Duodenal mucosa (tissue), 2 donors: Measurements from ENCODE around the gene TBC1D8.

Source experiments
- H3K27ac ChIP-seq: one replicate; pipeline ENCODE4 v1.7.0; 2013; ENCODE audit warnings: low read depth, low read length
- H3K27me3 ChIP-seq, 2 donors: one replicate each; pipeline ENCODE4 v1.7.0; 2013; ENCODE audit warnings: low read length in 2 of 2, control low read depth in 1 of 2; ENCODE audit not compliant: insufficient read depth in 2 of 2, control insufficient read depth in 1 of 2
- H3K36me3 ChIP-seq, 2 donors: one replicate each; pipeline ENCODE4 v1.7.0; 2013; ENCODE audit warnings: low read length in 2 of 2, control low read depth in 1 of 2; ENCODE audit not compliant: insufficient read depth in 2 of 2, control insufficient read depth in 1 of 2
- H3K4me1 ChIP-seq, 2 donors: one replicate each; pipeline ENCODE4 v1.7.0; 2013; ENCODE audit warnings: low read length in 2 of 2, control low read depth in 1 of 2; ENCODE audit not compliant: insufficient read depth in 2 of 2, control insufficient read depth in 1 of 2
- H3K4me3 ChIP-seq, 2 donors: one replicate each; pipeline ENCODE4 v1.7.0; 2013; ENCODE audit warnings: low read length in 2 of 2, low read depth in 1 of 2
- H3K9ac ChIP-seq, 2 donors: one replicate each; pipeline ENCODE4 v1.7.0; 2013; ENCODE audit warnings: low read length in 2 of 2, low read depth in 1 of 2
- H3K9me3 ChIP-seq, 2 donors: one replicate each; pipeline ENCODE4 v1.7.0; 2013; ENCODE audit warnings: low read length in 2 of 2, control low read depth in 1 of 2; ENCODE audit not compliant: control insufficient read depth in 1 of 2

Gene TBC1D8

GRCh38 chr2:101037161-101037755 is 113.9 kb downstream of the TBC1D8 start:
- no peak overlapping the region for H3K27ac ChIP-seq

DNA sequence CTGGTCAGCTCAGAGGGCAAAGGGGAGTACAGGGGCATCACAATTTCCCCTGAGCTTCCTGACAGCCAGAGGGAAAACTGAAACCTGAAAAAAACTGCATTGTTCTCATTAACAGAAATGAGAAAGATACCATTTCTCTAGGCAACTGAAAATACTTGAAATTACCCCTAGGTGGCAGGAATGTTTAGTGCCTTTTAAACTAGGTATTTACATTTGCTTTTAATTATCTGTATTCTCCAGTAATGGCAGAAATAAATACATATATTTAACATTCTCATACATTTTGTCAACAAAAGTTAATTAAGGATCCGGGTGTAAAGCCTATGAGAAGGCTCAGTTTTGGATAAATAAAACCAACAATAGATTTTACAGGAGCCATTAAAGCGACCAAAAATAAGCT is 114.6 kb downstream of the TBC1D8 start:
- no peak overlapping the region for H3K9ac ChIP-seq
- H3K27ac ChIP-seq: no peak overlapping the region
- no peaks in the 10 kb centered on the region for H3K27me3 ChIP-seq
- no peaks in the 10 kb centered on the region for H3K9me3 ChIP-seq
- H3K36me3 ChIP-seq: peaks cover 7 to 33% of the 10 kb centered on the region in 2 donors
- no peaks in the 10 kb centered on the region for H3K4me1 ChIP-seq
- H3K4me3 ChIP-seq: no peak overlapping the region

More at GRCh38 chr2:101037161-101037755, 113.9 kb downstream of the TBC1D8 start:
- no peak overlapping the region for H3K4me3 ChIP-seq
- H3K9me3 ChIP-seq: no peaks in the 10 kb centered on the region
- H3K9ac ChIP-seq: no peak overlapping the region
- H3K36me3 ChIP-seq: peaks cover 7 to 35% of the 10 kb centered on the region in 2 donors
- no peaks in the 10 kb centered on the region for H3K27me3 ChIP-seq
- no peaks in the 10 kb centered on the region for H3K4me1 ChIP-seq

DNA sequence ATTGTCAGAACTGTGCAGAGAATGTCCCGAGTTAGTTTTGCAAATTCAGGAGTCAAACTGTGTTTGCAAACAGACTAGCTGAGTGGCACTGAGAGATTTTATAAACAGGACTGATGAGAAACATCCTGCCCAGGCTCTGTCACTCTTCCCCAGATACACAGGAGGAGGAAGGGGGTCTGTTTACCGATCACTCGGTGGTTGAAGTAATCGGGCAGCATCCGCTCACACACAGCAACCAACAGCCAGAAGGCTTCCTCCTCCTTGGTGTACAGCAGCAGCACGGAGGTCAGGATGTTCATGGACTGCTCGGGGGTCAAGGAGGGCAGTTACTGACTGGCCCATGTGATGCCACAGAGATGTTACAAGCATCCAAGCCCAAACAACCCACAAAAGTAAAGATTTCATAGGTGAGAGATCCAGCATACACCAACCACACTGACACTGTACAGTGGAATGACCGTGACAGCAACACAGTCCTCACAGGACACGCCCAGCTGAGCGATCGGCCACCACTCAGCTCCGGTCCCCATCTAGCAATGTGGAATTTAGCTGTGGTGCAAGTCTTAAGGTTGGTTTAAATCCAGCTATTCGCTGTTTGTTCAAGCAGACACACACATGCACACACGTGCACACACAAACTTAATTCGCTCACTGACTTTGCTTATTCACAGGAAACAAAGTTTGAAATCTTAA is 119.0 kb downstream of the TBC1D8 start:
- Histone ChIP-seq H3K9ac (no peak overlapping the region), H3K27ac (no peak overlapping the region), H3K9me3 (no peaks in the 10 kb centered on the region), H3K4me1 (no peaks in the 10 kb centered on the region), H3K27me3 (no peaks in the 10 kb centered on the region), H3K36me3 (peaks cover 10 to 22% of the 10 kb centered on the region in 2 donors), H3K4me3 (no peak overlapping the region)

DNA sequence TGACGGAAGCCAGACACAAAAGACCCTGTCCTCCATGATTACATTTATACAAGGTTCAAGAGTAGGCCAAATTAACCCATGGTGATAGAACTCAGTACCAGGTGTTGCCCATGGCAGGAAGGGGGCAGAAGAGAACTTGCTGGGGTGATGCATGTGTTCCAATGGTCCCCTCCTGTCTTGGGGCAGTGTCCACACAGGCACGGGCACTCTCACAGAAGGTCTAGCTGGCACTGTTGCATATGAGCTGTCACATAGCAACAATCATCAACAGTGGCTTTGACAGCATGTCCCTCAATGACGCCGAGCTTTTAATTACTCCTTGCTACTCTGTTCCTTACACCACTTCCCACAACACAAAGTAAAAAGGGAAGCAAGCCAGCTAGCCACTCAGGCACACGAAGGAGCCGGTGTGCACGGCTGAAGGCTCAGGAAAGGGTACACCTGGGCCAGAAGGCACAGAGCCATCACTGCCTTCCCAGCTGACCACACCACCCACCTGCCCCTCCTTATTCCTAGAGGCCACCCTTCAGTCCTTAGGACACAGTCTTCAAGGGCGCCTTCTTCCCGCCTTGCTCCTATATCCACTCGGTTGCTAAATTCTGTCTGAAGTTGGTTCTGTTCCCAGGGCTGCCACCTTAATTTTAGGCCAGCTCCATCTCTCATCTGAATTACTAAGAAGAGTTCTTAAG is 120.2 kb downstream of the TBC1D8 start:
- Histone ChIP-seq H3K4me3 (no peak overlapping the region), H3K9me3 (no peaks in the 10 kb centered on the region), H3K27me3 (no peaks in the 10 kb centered on the region), H3K36me3 (peaks cover 9 to 21% of the 10 kb centered on the region in 2 donors), H3K9ac (no peak overlapping the region), H3K27ac (no peak overlapping the region), H3K4me1 (peaks cover 3 to 6% of the 10 kb centered on the region in 2 donors)

- Histone ChIP-seq H3K27ac (no peak overlapping the region), H3K4me1 (peaks cover 5 to 6% of the 10 kb centered on the region in 2 donors), H3K27me3 (no peaks in the 10 kb centered on the region), H3K36me3 (peaks cover 3 to 8% of the 10 kb centered on the region in 2 donors), H3K4me3 (no peak overlapping the region), H3K9ac (no peak overlapping the region), H3K9me3 (no peaks in the 10 kb centered on the region)
Observed at GRCh38 chr2:101027852-101028251, 123.3 kb downstream of the TBC1D8 start.

- Histone ChIP-seq H3K4me3 (no peak overlapping the region), H3K27me3 (no peaks in the 10 kb centered on the region), H3K27ac (no peak overlapping the region), H3K4me1 (peaks cover 5 to 6% of the 10 kb centered on the region in 2 donors), H3K9ac (no peak overlapping the region), H3K36me3 (peaks cover 3 to 9% of the 10 kb centered on the region in 2 donors), H3K9me3 (no peaks in the 10 kb centered on the region)
Observed at GRCh38 chr2:101026923-101027469, 124.2 kb downstream of the TBC1D8 start.

- no peaks in the 10 kb centered on the region for H3K9me3 ChIP-seq
- H3K9ac ChIP-seq: no peak overlapping the region
- peaks cover 8 to 16% of the 10 kb centered on the region in 2 donors for H3K36me3 ChIP-seq
- no peaks in the 10 kb centered on the region for H3K27me3 ChIP-seq
- H3K4me3 ChIP-seq: no peak overlapping the region
- peaks cover 5 to 6% of the 10 kb centered on the region in 2 donors for H3K4me1 ChIP-seq
- no peak overlapping the region for H3K27ac ChIP-seq
Observed at GRCh38 chr2:101026253-101026701, 124.9 kb downstream of the TBC1D8 start.

- Histone ChIP-seq H3K4me3 (no peak overlapping the region), H3K27ac (no peak overlapping the region), H3K27me3 (no peaks in the 10 kb centered on the region), H3K4me1 (peaks cover 5 to 6% of the 10 kb centered on the region in 2 donors), H3K9ac (no peak overlapping the region), H3K36me3 (peaks cover 10 to 23% of the 10 kb centered on the region in 2 donors), H3K9me3 (no peaks in the 10 kb centered on the region)
Observed at GRCh38 chr2:101025561-101025960, 125.6 kb downstream of the TBC1D8 start.

DNA sequence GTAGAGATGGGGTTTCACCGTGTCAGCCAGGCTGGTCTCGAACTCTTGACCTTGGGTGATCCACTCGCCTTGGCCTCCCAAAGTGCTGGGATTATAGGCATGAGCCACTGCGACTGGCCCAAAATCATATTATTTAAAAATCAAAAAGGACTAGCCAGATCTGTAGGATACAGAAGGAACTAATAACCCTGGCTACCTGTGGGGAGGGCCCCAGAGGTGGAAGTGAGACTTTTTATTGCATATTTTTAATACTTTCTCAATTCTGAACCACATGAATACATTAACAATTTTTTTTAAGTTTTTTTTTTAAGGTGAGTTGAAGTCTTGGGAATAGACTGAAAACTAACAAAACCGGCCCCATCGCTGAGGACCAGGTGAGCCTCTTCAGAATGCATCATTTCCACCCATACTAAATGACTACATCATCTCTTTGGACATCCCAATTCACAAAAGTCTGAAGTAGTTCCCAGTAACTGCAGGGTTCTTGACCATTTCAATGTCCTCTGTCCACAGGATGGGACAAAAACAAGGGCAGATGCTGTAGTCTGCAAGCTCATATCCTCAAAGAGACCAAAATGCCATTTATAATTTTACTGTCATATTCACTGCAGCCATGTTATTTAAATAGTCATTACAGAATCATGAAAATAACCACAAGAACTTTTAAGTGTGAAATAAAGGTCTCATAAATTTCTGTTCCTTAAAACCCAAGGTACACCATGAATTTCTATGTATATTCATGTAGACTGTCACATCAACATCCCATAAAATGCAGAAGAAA is 127.7 kb downstream of the TBC1D8 start:
- Histone ChIP-seq H3K4me3 (no peak overlapping the region), H3K4me1 (peaks cover 5 to 6% of the 10 kb centered on the region in 2 donors), H3K27ac (no peak overlapping the region), H3K9me3 (no peaks in the 10 kb centered on the region), H3K27me3 (no peaks in the 10 kb centered on the region), H3K36me3 (peaks cover 7 to 28% of the 10 kb centered on the region in 2 donors), H3K9ac (no peak overlapping the region)
